CD4-positive, alpha-beta T cell (primary cell): ENCODE results near the gene RAPSN. TPM values are rescaled to one million over a fixed set of nuclear protein-coding genes. Genes with fewer than 3 reads are reported as not detected.

Experiments used
- ATAC-seq: fragments of 200-7000 bp; cut with Tn5 transposase; one replicate; pipeline ENCODE4 v1.10.0; 2022; ENCODE audit warnings: mild to moderate bottlenecking; ENCODE audit not compliant: poor library complexity
- CTCF ChIA-PET: fragments of 350-600 bp; sonication (Branson Sonifier 250); formaldehyde crosslinking; loops from one replicate; lab custom pipeline; 2021; ENCODE audit warnings: antibody characterized with exemption, inconsistent platforms; lab: Charles Lee
- POLR2A ChIA-PET: fragments of 350-600 bp; sonication (Branson Sonifier 250); formaldehyde crosslinking; loops from one replicate; lab custom pipeline; 2021; ENCODE audit warnings: antibody characterized with exemption, inconsistent platforms; lab: Charles Lee
- DNase-seq, 14 experiments: peaks; one replicate each; pipeline ENCODE4 v3.0.0-alpha.2; 2013 to 2020; ENCODE audit warnings: mixed read lengths in 2 of 14
- H3K27ac ChIP-seq, 2 donors: one replicate each; pipeline versions ENCODE4 v1.5.1 to v1.7.0; 2013; ENCODE audit warnings: low read length in 2 of 2, low read depth in 1 of 2, mild to moderate bottlenecking in 1 of 2
- H3K27me3 ChIP-seq, 2 experiments: 1 replicate in 1 of 2; 2 replicates in 1 of 2; pipeline versions ENCODE4 v1.6.1 to v1.7.0; 2013; ENCODE audit warnings: low read length in 2 of 2, control low read depth in 1 of 2, mild to moderate bottlenecking in 1 of 2, moderate library complexity in 1 of 2; ENCODE audit not compliant: insufficient read depth in 2 of 2, control insufficient read depth in 1 of 2
- H3K36me3 ChIP-seq: one replicate; pipeline ENCODE4 v1.6.1; 2013; ENCODE audit warnings: low read length, control low read depth; ENCODE audit not compliant: insufficient read depth
- H3K4me1 ChIP-seq: one replicate; pipeline ENCODE4 v1.6.1; 2013; ENCODE audit warnings: low read length, control low read depth; ENCODE audit not compliant: insufficient read depth
- H3K4me3 ChIP-seq: one replicate; pipeline ENCODE4 v1.5.1; 2013; ENCODE audit warnings: mild to moderate bottlenecking, low read length, moderate library complexity
- H3K9me3 ChIP-seq, 2 experiments: 1 replicate in 1 of 2; 2 replicates in 1 of 2; pipeline versions ENCODE4 v1.6.1 to v1.7.0; 2013; ENCODE audit warnings: low read length in 2 of 2, mild to moderate bottlenecking in 2 of 2, control low read depth in 1 of 2, moderate library complexity in 1 of 2; ENCODE audit not compliant: control insufficient read depth in 1 of 2, insufficient read depth in 1 of 2
- H3K27ac Mint-ChIP-seq: one replicate; pipeline ENCODE4 v1.8.0; 2020; ENCODE audit warnings: mixed read lengths
- H3K27me3 Mint-ChIP-seq: one replicate; pipeline ENCODE4 v1.8.0; 2021; ENCODE audit warnings: mixed read lengths
- H3K36me3 Mint-ChIP-seq: one replicate; pipeline ENCODE4 v1.8.0; 2021; ENCODE audit warnings: low read depth, mixed read lengths
- H3K4me1 Mint-ChIP-seq: one replicate; pipeline ENCODE4 v1.8.0; 2021; ENCODE audit warnings: low read depth, mixed read lengths
- H3K4me3 Mint-ChIP-seq: one replicate; pipeline ENCODE4 v1.8.0; 2020; ENCODE audit warnings: mild to moderate bottlenecking, mixed read lengths
- H3K9me3 Mint-ChIP-seq: one replicate; pipeline ENCODE4 v1.8.0; 2020; ENCODE audit warnings: mixed read lengths
- CTCF ChIP-seq: fragments of 200-600 bp; IDR thresholded peaks from one replicate; pipeline ENCODE4 v1.8.0; 2022; ENCODE audit warnings: antibody characterized with exemption, mild to moderate bottlenecking
- intact Hi-C, 2 experiments: fragments of 100-400 bp; cut with DNase I in 1 of 2; cut with micrococcal nuclease in 1 of 2; formaldehyde crosslinking; loops; one replicate each; pipeline versions ENCODE4 v1.15.1 to v1.9.0; 2023 to 2025; cut with DNase I, micrococcal nuclease
- total RNA-seq, 174 experiments: library from RNA in 2 of 174; stranded (reverse) in 2 of 174; gene quantifications; one replicate each; pipeline ENCODE4 v1.2.3 and lab custom pipeline; 2021 to 2026

RAPSN gene
- total RNA-seq, 2 experiments from 2014 or later = 0.56 to 0.85 TPM

- no peaks in the 10 kb centered on the region for H3K36me3 Mint-ChIP-seq
- Histone ChIP-seq H3K27ac (peak overlapping the region; percentile 83 to 93), H3K4me3 (no peak overlapping the region), H3K4me1 (peaks cover 69% of the 10 kb centered on the region), H3K9me3 (no peaks in the 10 kb centered on the region), H3K36me3 (peaks cover 2% of the 10 kb centered on the region), H3K27me3 (no peaks in the 10 kb centered on the region)
- no peaks in the 10 kb centered on the region for H3K27me3 Mint-ChIP-seq
- ChIA-PET CTCF (no interaction called here), POLR2A (no interaction called here)
- ATAC-seq (no peak), DNase-seq (peak in 1 of 14 experiments; percentile 2)
- no peak overlapping the region for H3K4me3 Mint-ChIP-seq
- peaks cover 52% of the 10 kb centered on the region for H3K4me1 Mint-ChIP-seq
- peak overlapping the region; percentile 94 for H3K27ac Mint-ChIP-seq
- intact Hi-C loops = no loop called here
- TF ChIP-seq CTCF = no peak
- no peaks in the 10 kb centered on the region for H3K9me3 Mint-ChIP-seq
Measured at GRCh38 chr11:47396049-47396320, 53.0 kb downstream of the RAPSN start.

DNA sequence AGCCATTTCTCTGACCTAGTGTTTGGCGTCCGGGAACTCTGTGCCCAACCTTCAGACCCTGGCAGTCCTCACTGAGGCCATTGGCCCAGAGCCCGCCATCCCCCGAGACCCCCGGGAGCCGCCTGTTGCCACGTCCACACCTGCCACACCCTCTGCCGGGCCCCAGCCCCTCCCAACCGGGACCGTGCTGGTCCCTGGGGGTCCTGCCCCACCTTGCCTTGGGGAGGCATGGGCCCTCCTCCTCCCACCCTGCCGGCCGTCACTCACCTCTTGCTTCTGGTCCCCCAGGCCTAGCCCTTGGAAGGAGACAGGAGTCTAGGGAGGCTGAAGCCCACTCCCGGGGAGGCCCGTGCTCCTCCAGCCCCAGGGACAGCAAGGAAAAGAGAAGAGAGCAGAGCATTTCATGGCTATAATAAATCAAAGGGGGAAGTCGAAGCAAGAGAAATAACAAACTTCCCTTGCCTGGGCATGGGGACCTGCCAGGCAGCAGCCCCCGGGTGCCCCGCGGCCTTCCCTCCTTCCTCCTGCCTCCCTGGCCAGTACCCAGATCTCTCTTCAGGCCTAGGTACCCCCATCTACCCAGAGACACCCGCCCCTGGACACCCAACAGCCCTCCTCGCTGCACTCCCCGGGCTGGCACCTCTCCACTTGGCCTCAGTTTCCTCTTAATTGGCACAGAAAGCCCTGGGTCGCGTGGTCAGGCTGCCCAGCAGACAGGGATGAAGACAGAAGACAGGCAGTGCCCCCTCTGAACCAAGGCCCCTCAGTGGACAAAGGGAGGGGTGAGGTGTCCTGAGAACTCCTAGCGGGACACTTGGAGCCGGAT is 53.5 kb downstream of the RAPSN start:
- Mint-ChIP-seq H3K4me3 (peak overlapping the region; percentile 73), H3K9me3 (no peaks in the 10 kb centered on the region), H3K4me1 (peaks cover 51% of the 10 kb centered on the region), H3K27ac (peak overlapping the region; percentile 94), H3K27me3 (no peaks in the 10 kb centered on the region), H3K36me3 (no peaks in the 10 kb centered on the region)
- ATAC-seq (no peak), DNase-seq (peak in 2 of 14 experiments; percentile 4 to 15)
- intact Hi-C loops = loop anchor here in 1 of 2 experiments (2.0 kb wide), 1 partner anchor 21 kb away; no protein-coding TSS in a partner anchor
- H3K9me3 ChIP-seq = no peaks in the 10 kb centered on the region
- peaks cover 69% of the 10 kb centered on the region for H3K4me1 ChIP-seq
- no peak for TF ChIP-seq CTCF
- H3K27ac ChIP-seq = peak overlapping the region; percentile 83 to 93
- H3K36me3 ChIP-seq = peaks cover 2% of the 10 kb centered on the region
- ChIA-PET CTCF (interaction anchor here (3.1 kb wide), 1 partner anchor 21 kb away, joined by 12 read pairs; no protein-coding TSS in a partner anchor), POLR2A (interaction anchor here (1.1 to 1.5 kb wide), 6 partner anchors 8 to 453 kb away, joined by 3 to 8 read pairs (median 4); partner anchors contain the start of genes NUP160, SLC39A13 and SPI1)
- peak overlapping the region; percentile 51 for H3K4me3 ChIP-seq
- no peaks in the 10 kb centered on the region for H3K27me3 ChIP-seq

- no peaks in the 10 kb centered on the region for H3K9me3 ChIP-seq
- peak; percentile 80 for ATAC-seq
- peak overlapping the region; percentile 51 for H3K4me3 ChIP-seq
- intact Hi-C loops = loop anchor here in 1 of 2 experiments (2.0 kb wide), 1 partner anchor 20 kb away; no protein-coding TSS in a partner anchor
- Mint-ChIP-seq H3K27ac (peak overlapping the region; percentile 94), H3K9me3 (no peaks in the 10 kb centered on the region), H3K27me3 (no peaks in the 10 kb centered on the region), H3K36me3 (no peaks in the 10 kb centered on the region), H3K4me1 (peaks cover 55% of the 10 kb centered on the region), H3K4me3 (peak overlapping the region; percentile 65)
- peaks cover 70% of the 10 kb centered on the region for H3K4me1 ChIP-seq
- peak overlapping the region; percentile 83 to 93 for H3K27ac ChIP-seq
- no peaks in the 10 kb centered on the region for H3K27me3 ChIP-seq
- no peak for TF ChIP-seq CTCF
- ChIA-PET CTCF (interaction anchor here (2.4 to 3.1 kb wide), 2 partner anchors 17 to 20 kb away, joined by 10 to 12 read pairs; no protein-coding TSS in a partner anchor), POLR2A (interaction anchor here (0.7 to 1.5 kb wide), 9 partner anchors 9 to 454 kb away, joined by 3 to 8 read pairs (median 3); partner anchors contain the start of genes DDB2, NUP160, SLC39A13 and SPI1)
- peak; percentile 28 to 81 (median 66) for DNase-seq
- H3K36me3 ChIP-seq = peaks cover 2% of the 10 kb centered on the region
Measured at GRCh38 chr11:47394322-47395222, 54.4 kb downstream of the RAPSN start.
